ENCODE data around the gene SLC24A3.

Gene SLC24A3

GRCh38 chr20:19330731-19331130 is 118.3 kb downstream of the SLC24A3 start:
- no peak overlapping the region for H3K4me3 ChIP-seq (replicated peaks in 1 of 2; ENCODE audit: low read depth in 2 of 2, low read length in 2 of 2)
- DNase-seq (ENCODE audit: low read depth in 2 of 2), result no peak
- no peak for TF ChIP-seq CTCF (IDR thresholded peaks at IDR 0.05; ENCODE audit: low read depth, low read length)

- no peak for TF ChIP-seq CTCF (IDR thresholded peaks at IDR 0.05; ENCODE audit: low read depth, low read length)
- no peak overlapping the region for H3K4me3 ChIP-seq (replicated peaks in 1 of 2; ENCODE audit: low read depth in 2 of 2, low read length in 2 of 2)
- no peak for DNase-seq (ENCODE audit: low read depth in 2 of 2)
These were observed 121.1 kb downstream of the SLC24A3 start for GRCh38 chr20:19333563-19333962.

- H3K4me3 ChIP-seq (replicated peaks in 1 of 2; ENCODE audit: low read depth in 2 of 2, low read length in 2 of 2), result no peak overlapping the region
- TF ChIP-seq CTCF (IDR thresholded peaks at IDR 0.05; ENCODE audit: low read depth, low read length), result no peak
- no peak for DNase-seq (ENCODE audit: low read depth in 2 of 2)
These were observed 122.9 kb downstream of the SLC24A3 start for GRCh38 chr20:19335341-19335740.

DNA sequence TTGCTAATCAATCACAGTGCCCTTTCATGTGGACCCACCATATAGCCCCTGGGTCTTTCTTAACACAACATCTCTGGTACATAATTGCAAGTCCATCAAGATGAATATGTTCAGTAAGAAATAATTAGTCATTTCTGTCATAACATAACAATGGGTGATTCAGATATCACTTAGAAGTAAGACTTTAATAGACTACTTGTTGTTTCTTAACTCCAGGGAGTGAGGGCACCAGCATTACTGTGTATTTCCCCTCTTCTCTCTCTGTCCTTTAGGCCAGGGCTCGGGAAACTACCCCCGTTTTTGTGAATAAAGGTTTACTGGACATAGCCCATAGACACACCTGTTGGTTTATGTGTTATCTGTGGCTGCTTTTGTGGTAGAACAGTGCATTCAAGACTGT is 123.5 kb downstream of the SLC24A3 start:
- no peak overlapping the region for H3K4me3 ChIP-seq (replicated peaks in 1 of 2; ENCODE audit: low read depth in 2 of 2, low read length in 2 of 2)
- TF ChIP-seq CTCF (IDR thresholded peaks at IDR 0.05; ENCODE audit: low read depth, low read length), result no peak
- peak in 1 of 2 donors; percentile 3 for DNase-seq (ENCODE audit: low read depth in 2 of 2)

DNA sequence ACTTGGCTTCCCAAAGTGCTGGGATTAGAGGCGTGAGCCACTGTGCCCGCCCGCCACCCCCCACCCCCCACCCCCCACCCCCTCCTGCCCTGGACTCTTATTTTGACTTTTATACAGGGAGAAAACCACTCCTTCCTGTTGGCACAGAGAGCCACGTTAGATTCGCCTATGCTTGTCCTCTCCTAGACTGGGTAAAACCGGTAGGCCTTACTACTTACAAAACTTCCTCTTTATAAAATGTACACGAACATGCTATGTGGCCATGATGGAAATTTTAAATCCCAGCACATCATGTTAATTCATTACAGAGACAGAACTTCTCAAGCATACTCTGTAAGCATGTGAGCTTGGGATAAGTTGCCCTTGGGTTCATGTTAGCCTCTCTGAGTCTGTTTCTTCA is 124.2 kb downstream of the SLC24A3 start:
- DNase-seq (ENCODE audit: low read depth in 2 of 2), result no peak
- no peak overlapping the region for H3K4me3 ChIP-seq (replicated peaks in 1 of 2; ENCODE audit: low read depth in 2 of 2, low read length in 2 of 2)
- no peak for TF ChIP-seq CTCF (IDR thresholded peaks at IDR 0.05; ENCODE audit: low read depth, low read length)

GRCh38 chr20:19338380-19338779 is 125.9 kb downstream of the SLC24A3 start:
- no peak overlapping the region for H3K4me3 ChIP-seq (replicated peaks in 1 of 2; ENCODE audit: low read depth in 2 of 2, low read length in 2 of 2)
- no peak for TF ChIP-seq CTCF (IDR thresholded peaks at IDR 0.05; ENCODE audit: low read depth, low read length)
- DNase-seq (ENCODE audit: low read depth in 2 of 2), result no peak

DNA sequence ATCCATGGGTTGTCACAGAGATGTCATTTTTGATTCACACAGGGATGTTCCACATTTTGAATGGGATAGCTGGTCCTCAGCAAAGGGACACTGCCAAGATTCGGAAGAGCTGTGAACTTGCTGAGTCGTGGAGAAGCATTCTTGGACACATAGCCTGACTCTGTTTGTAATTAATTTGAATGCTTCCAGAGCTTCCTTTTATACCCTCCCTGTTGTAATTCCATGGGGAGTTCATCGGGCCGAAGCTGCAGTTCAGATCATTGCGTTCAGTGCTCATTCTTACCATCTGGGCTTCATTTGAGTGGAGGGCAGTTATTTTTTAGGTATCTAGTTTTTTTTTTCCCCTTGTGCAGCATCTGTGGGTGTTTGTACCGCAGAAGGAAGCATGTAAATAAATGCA is 126.5 kb downstream of the SLC24A3 start:
- DNase-seq (ENCODE audit: low read depth in 2 of 2), result no peak
- H3K4me3 ChIP-seq (replicated peaks in 1 of 2; ENCODE audit: low read depth in 2 of 2, low read length in 2 of 2), result no peak overlapping the region
- TF ChIP-seq CTCF (IDR thresholded peaks at IDR 0.05; ENCODE audit: low read depth, low read length), result no peak

Measured in cardiac fibroblast (primary cell).